Bronchial epithelial cell (primary cell): ENCODE data around the gene SLC66A1. TPM values are rescaled to one million over a fixed set of nuclear protein-coding genes. Genes with fewer than 3 reads are reported as not detected.
A peak's percentile ranks its signal among the peaks of the same experiment; 100 is the strongest.
"Not testable (repeated sequence)": the region's sequence is repeated elsewhere in the genome, so short reads cannot be mapped to it uniquely, and the experiment has no call there.

Source experiments
- DNase-seq: peaks from one replicate; pipeline ENCODE4 v3.0.0-alpha.2; 2010; ENCODE audit warnings: low read depth
- FAIRE-seq: peaks from 2 replicates; lab custom pipeline; 2011; peaks lifted over from hg19 to GRCh38; lab: Jason Lieb, UNC
- H3K27me3 ChIP-seq: 2 replicates; pipeline ENCODE4 v1.5.1; 2011; ENCODE audit warnings: low read length; ENCODE audit not compliant: control insufficient read depth, insufficient read depth
- H3K36me3 ChIP-seq: 2 replicates; pipeline ENCODE4 v1.5.1; 2011; ENCODE audit warnings: low read length; ENCODE audit not compliant: control insufficient read depth, insufficient read depth
- H3K4me3 ChIP-seq: 2 replicates; pipeline ENCODE4 v1.5.1; 2011; ENCODE audit warnings: mild to moderate bottlenecking, low read depth, low read length, control low read depth
- total RNA-seq: library from RNA; depleted of rRNA; stranded (reverse); fragments of >200 nt; gene quantifications from 2 replicates; pipeline ENCODE4 v1.2.1, GENCODE V29; 2014
- TF ChIP-seq, protein P1 (sequence below): IDR thresholded peaks from 2 replicates; pipeline ENCODE4 v1.5.1; 2011; ENCODE audit warnings: mild to moderate bottlenecking, moderate library complexity, low read length, control low read depth, inconsistent platforms; ENCODE audit not compliant: insufficient read depth, severe bottlenecking

SLC66A1 gene, protein sequence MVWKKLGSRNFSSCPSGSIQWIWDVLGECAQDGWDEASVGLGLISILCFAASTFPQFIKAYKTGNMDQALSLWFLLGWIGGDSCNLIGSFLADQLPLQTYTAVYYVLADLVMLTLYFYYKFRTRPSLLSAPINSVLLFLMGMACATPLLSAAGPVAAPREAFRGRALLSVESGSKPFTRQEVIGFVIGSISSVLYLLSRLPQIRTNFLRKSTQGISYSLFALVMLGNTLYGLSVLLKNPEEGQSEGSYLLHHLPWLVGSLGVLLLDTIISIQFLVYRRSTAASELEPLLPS
- total RNA-seq: 23.9 and 26.6 TPM in 2 replicates

DNA sequence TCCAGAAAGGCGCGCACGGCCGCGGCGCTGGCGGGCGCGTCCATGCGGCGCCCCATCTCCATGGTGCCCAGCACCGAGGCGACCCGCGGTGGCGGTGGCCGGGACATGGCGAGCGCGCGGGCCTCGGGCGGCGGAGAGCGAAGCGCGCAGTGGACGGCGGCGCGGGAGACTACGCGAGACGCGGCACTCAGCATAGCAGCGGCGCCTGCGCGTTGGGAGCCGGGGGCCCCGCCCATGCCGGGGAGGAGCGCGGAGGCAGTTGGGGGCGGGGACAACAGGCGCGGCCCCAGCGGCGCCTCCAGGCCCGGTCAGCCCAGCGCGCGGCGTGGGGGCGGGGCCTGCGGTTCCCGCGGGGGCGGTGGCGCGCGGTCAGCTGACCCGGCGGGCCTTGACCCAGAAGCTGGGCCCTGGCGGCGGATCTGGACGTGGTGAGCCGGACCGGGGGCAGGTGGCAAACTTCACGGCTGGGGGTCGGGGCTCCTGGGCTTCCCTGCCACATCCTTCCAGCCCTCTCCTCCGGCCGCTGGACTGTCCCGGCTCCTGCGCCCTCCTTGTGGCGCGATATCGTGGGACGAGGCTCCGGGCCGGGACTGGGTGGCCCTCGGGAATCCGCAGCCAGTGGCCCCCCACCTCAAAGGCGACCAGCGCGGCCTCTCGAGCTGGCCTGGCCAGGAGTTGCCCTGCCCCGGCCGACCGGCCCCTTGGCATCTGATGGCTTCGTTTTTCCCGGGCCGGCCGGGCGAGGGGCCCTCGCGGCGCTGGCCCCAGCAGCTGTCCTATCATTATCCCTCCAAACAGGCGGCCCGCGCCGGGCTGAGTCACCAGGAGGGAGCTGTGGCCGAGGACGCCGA is at the start of gene SLC66A1, which contains the start of gene AKR7A2:
Gene SLC66A1 (plus strand): TSS at position 396 of the 851 bp plus-strand sequence. CDS start 5,352 bp downstream, outside the sequence.
Gene AKR7A2 (minus strand): TSS at position 214 of the 851 bp plus-strand sequence. CDS start 20 bp downstream, at position 194.
- H3K4me3 ChIP-seq: peak within 1 kb of the TSS; percentile 83
- no peaks in the 10 kb centered on the region for H3K27me3 ChIP-seq
- FAIRE-seq (no peak), DNase-seq (peak; percentile 72)
- H3K36me3 ChIP-seq: peaks cover 10% of the 10 kb centered on the region
- TF ChIP-seq, protein P1, sequence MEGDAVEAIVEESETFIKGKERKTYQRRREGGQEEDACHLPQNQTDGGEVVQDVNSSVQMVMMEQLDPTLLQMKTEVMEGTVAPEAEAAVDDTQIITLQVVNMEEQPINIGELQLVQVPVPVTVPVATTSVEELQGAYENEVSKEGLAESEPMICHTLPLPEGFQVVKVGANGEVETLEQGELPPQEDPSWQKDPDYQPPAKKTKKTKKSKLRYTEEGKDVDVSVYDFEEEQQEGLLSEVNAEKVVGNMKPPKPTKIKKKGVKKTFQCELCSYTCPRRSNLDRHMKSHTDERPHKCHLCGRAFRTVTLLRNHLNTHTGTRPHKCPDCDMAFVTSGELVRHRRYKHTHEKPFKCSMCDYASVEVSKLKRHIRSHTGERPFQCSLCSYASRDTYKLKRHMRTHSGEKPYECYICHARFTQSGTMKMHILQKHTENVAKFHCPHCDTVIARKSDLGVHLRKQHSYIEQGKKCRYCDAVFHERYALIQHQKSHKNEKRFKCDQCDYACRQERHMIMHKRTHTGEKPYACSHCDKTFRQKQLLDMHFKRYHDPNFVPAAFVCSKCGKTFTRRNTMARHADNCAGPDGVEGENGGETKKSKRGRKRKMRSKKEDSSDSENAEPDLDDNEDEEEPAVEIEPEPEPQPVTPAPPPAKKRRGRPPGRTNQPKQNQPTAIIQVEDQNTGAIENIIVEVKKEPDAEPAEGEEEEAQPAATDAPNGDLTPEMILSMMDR: peak; percentile 1

GRCh38 chr1:19262744-19263143 is 49.4 kb upstream of the SLC66A1 start:
- Histone ChIP-seq H3K4me3 (no peak overlapping the region), H3K27me3 (no peaks in the 10 kb centered on the region), H3K36me3 (peaks cover 10% of the 10 kb centered on the region)
- TF ChIP-seq, protein P1: no peak
- DNase-seq (no peak), FAIRE-seq (no peak)

DNA sequence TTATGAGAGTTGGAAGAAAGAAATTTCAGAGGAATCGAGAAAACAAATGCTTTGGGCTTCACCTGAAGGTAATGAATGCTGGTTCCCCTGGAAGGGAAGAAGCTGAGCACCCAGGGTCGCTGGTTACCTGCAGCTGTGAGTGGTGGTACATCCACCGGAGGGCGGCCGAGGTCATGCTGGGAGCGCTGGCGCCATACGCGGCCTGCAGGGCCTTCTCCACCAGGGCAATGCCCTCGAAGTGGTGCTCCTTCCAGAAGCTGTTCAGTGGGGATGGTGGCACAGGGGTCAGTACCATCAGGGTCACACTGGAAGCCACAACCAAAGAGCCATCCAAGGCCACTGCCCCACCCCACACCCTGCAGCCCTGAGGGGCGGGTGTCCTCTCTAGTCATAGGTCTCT is 43.7 kb upstream of the SLC66A1 start:
- Histone ChIP-seq H3K27me3 (no peaks in the 10 kb centered on the region), H3K4me3 (no peak overlapping the region), H3K36me3 (no peaks in the 10 kb centered on the region)
- TF ChIP-seq, protein P1: no peak
- DNase-seq (no peak), FAIRE-seq (no peak)

- not testable (repeated sequence) for H3K36me3 ChIP-seq, H3K4me3 ChIP-seq, H3K27me3 ChIP-seq
- peak; percentile 14 for DNase-seq
- TF ChIP-seq, protein P1: peak; percentile 21
- peak; percentile 79 for FAIRE-seq
These were observed 42.4 kb upstream of the SLC66A1 start for GRCh38 chr1:19269427-19270342.

- not testable (repeated sequence) for FAIRE-seq, H3K36me3 ChIP-seq, H3K4me3 ChIP-seq, H3K27me3 ChIP-seq, DNase-seq
These were observed 41.8 kb upstream of the SLC66A1 start for GRCh38 chr1:19270343-19270730.
